Stimulated activated CD4-positive, alpha-beta T cell treated with anti-CD3 and anti-CD28 coated beads, Interleukin-4, amount 100 ng/mL, for 4 hours (primary cell): ENCODE data around the gene CACNA2D3.
"Not testable (repeated sequence)": the region's sequence is repeated elsewhere in the genome, so short reads cannot be mapped to it uniquely, and the experiment has no call there.

Experiments
- DNase-seq, 2 experiments: peaks; one replicate each; pipeline ENCODE4 v3.0.0-alpha.2; 2020

Gene CACNA2D3

GRCh38 chr3:54393150-54393549, 270.8 kb downstream of the CACNA2D3 start:
- no peak for DNase-seq

GRCh38 chr3:54408328-54408727, 286.0 kb downstream of the CACNA2D3 start:
- DNase-seq: no peak

GRCh38 chr3:54421943-54422342, 299.6 kb downstream of the CACNA2D3 start:
- DNase-seq: no peak

- DNase-seq: no peak
These were observed 301.9 kb downstream of the CACNA2D3 start for GRCh38 chr3:54424292-54424691.

GRCh38 chr3:54426381-54426780, 304.0 kb downstream of the CACNA2D3 start:
- no peak for DNase-seq

- no peak for DNase-seq
These were observed 305.1 kb downstream of the CACNA2D3 start for GRCh38 chr3:54427501-54427900.

- peak in 1 of 2 experiments; percentile 9 for DNase-seq
These were observed 305.9 kb downstream of the CACNA2D3 start for GRCh38 chr3:54427941-54428871.

- no peak for DNase-seq
These were observed 310.6 kb downstream of the CACNA2D3 start for GRCh38 chr3:54432975-54433374.

- no peak for DNase-seq
These were observed 311.5 kb downstream of the CACNA2D3 start for GRCh38 chr3:54433846-54434245.

GRCh38 chr3:54434756-54435155, 312.4 kb downstream of the CACNA2D3 start:
- DNase-seq: no peak

- DNase-seq: no peak
These were observed 314.9 kb downstream of the CACNA2D3 start for GRCh38 chr3:54437271-54437670.

GRCh38 chr3:54443561-54444161, 321.3 kb downstream of the CACNA2D3 start:
- DNase-seq: no peak

GRCh38 chr3:54445630-54446029, 323.3 kb downstream of the CACNA2D3 start:
- DNase-seq: no peak

GRCh38 chr3:54447427-54447826, 325.1 kb downstream of the CACNA2D3 start:
- DNase-seq: no peak

GRCh38 chr3:54454806-54455205, 332.5 kb downstream of the CACNA2D3 start:
- no peak for DNase-seq

- DNase-seq: no peak
These were observed 336.0 kb downstream of the CACNA2D3 start for GRCh38 chr3:54458357-54458756.

- DNase-seq: not testable (repeated sequence)
These were observed 342.2 kb downstream of the CACNA2D3 start for GRCh38 chr3:54464554-54464953.

- DNase-seq: no peak
These were observed 354.5 kb downstream of the CACNA2D3 start for GRCh38 chr3:54476891-54477290.

- DNase-seq: no peak
These were observed 359.4 kb downstream of the CACNA2D3 start for GRCh38 chr3:54481606-54482365.

GRCh38 chr3:54484334-54484733, 362.0 kb downstream of the CACNA2D3 start:
- DNase-seq: no peak

- DNase-seq: no peak
These were observed 364.0 kb downstream of the CACNA2D3 start for GRCh38 chr3:54486317-54486716.

GRCh38 chr3:54488297-54488696, 365.9 kb downstream of the CACNA2D3 start:
- DNase-seq: no peak

- DNase-seq: no peak
These were observed 371.9 kb downstream of the CACNA2D3 start for GRCh38 chr3:54494209-54494608.

GRCh38 chr3:54506603-54507002, 384.3 kb downstream of the CACNA2D3 start:
- no peak for DNase-seq
